HEK293T (cell line): Measurements from ENCODE around the gene ABCC6.
"Not testable (repeated sequence)": the region's sequence is repeated elsewhere in the genome, so short reads cannot be mapped to it uniquely, and the experiment has no call there.

Source experiments
- BHLHE40 ChIP-seq: fragments of 450-650 bp; IDR thresholded peaks from 2 replicates; pipeline ENCODE4 v1.6.1; 2016; ENCODE audit warnings: mild to moderate bottlenecking, moderate library complexity, borderline replicate concordance
- CTBP1 ChIP-seq: fragments of 450-650 bp; IDR thresholded peaks from 2 replicates; pipeline ENCODE4 v1.6.1; 2016; ENCODE audit warnings: borderline replicate concordance
- ELF4 ChIP-seq: fragments of 450-650 bp; IDR thresholded peaks from 2 replicates; pipeline ENCODE4 v1.6.1; 2017; ENCODE audit warnings: antibody characterized with exemption
- FOXA1 ChIP-seq: fragments of 450-650 bp; IDR thresholded peaks from 2 replicates; pipeline ENCODE4 v1.6.1; 2016; ENCODE audit warnings: mild to moderate bottlenecking
- FOXK2 ChIP-seq: fragments of 450-650 bp; IDR thresholded peaks from 2 replicates; pipeline ENCODE4 v1.6.1; 2016; ENCODE audit warnings: mild to moderate bottlenecking
- FOXM1 ChIP-seq: fragments of 450-650 bp; IDR thresholded peaks from 2 replicates; pipeline ENCODE4 v1.6.1; 2017; ENCODE audit warnings: mild to moderate bottlenecking, borderline replicate concordance
- HDGF ChIP-seq: fragments of 450-650 bp; IDR thresholded peaks from 2 replicates; pipeline ENCODE4 v1.6.1; 2017; ENCODE audit warnings: antibody characterized with exemption, borderline replicate concordance
- L3MBTL2 ChIP-seq: fragments of 450-650 bp; conservative IDR thresholded peaks from 2 replicates; pipeline ENCODE4 v1.6.1; 2016; ENCODE audit warnings: mild to moderate bottlenecking
- LEF1 ChIP-seq: fragments of 450-650 bp; IDR thresholded peaks from 2 replicates; pipeline ENCODE4 v1.6.1; 2017; ENCODE audit warnings: mild to moderate bottlenecking, borderline replicate concordance
- NFRKB ChIP-seq: fragments of 450-650 bp; IDR thresholded peaks from 2 replicates; pipeline ENCODE4 v1.6.1; 2016; ENCODE audit warnings: mild to moderate bottlenecking, moderate library complexity
- PKNOX1 ChIP-seq: fragments of 450-650 bp; IDR thresholded peaks from 2 replicates; pipeline ENCODE4 v1.6.1; 2016
- SP1 ChIP-seq: fragments of 450-650 bp; IDR thresholded peaks from 2 replicates; pipeline ENCODE4 v1.6.1; 2017
- SUZ12 ChIP-seq: fragments of 450-650 bp; IDR thresholded peaks from 2 replicates; pipeline ENCODE4 v1.6.1; 2016; ENCODE audit warnings: mild to moderate bottlenecking
- TARDBP ChIP-seq: fragments of 450-650 bp; IDR thresholded peaks from 2 replicates; pipeline ENCODE4 v1.6.1; 2016

- not testable (repeated sequence) for TF ChIP-seq SP1, BHLHE40, FOXA1, FOXM1, PKNOX1, TARDBP, FOXK2, SUZ12, CTBP1, NFRKB, LEF1, ELF4, HDGF, L3MBTL2
These were observed 4.9 kb downstream of the ABCC6 start for GRCh38 chr16:16218349-16218748.
